ENCODE data around the gene ASTN1. TPM values are rescaled to one million over a fixed set of nuclear protein-coding genes. Genes with fewer than 3 reads are reported as not detected.

Gene ASTN1
- total RNA-seq, 1 donor, result not detected

DNA sequence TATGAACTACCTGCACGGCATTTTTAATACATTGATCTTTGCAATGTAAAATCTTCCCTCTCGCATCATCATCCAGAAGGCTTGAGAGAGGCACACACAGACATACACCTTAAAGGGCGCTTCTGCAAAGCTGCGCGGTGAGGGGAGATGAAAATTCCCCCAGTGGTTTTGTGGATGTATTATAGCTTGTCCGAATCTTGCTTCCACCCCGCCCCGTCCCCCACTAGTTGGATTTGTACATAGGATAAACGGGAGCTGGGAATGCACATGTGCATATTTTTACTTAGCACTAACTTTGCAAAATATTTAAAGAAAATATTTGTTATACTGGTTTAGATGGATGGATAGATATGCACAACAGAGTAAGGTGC lies 542 bp upstream of the ASTN1 start:
- H3K79me2 ChIP-seq (ENCODE audit: insufficient read depth, low read length), result no peaks in the 10 kb centered on the region
- DNase-seq (ENCODE audit: insufficient read length, low spot score, missing footprints), result no peak
- H4K20me1 ChIP-seq (ENCODE audit: insufficient read depth, low read length), result no peaks in the 10 kb centered on the region
- no peak overlapping the region for H2AFZ ChIP-seq (ENCODE audit: low read length)
- no peaks in the 10 kb centered on the region for H3K9me3 ChIP-seq (ENCODE audit: low read depth, low read length)
- TF ChIP-seq, protein P1, sequence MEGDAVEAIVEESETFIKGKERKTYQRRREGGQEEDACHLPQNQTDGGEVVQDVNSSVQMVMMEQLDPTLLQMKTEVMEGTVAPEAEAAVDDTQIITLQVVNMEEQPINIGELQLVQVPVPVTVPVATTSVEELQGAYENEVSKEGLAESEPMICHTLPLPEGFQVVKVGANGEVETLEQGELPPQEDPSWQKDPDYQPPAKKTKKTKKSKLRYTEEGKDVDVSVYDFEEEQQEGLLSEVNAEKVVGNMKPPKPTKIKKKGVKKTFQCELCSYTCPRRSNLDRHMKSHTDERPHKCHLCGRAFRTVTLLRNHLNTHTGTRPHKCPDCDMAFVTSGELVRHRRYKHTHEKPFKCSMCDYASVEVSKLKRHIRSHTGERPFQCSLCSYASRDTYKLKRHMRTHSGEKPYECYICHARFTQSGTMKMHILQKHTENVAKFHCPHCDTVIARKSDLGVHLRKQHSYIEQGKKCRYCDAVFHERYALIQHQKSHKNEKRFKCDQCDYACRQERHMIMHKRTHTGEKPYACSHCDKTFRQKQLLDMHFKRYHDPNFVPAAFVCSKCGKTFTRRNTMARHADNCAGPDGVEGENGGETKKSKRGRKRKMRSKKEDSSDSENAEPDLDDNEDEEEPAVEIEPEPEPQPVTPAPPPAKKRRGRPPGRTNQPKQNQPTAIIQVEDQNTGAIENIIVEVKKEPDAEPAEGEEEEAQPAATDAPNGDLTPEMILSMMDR (IDR thresholded peaks at IDR 0.05; ENCODE audit: extremely low read depth, low read depth, low read length), result no peak
- H3K4me1 ChIP-seq (ENCODE audit: insufficient read depth, low read length), result no peaks in the 10 kb centered on the region
- H3K27ac ChIP-seq (ENCODE audit: low read depth, low read length), result no peak overlapping the region
- H3K36me3 ChIP-seq (ENCODE audit: insufficient read depth, low read length), result no peaks in the 10 kb centered on the region
- no peak overlapping the region for H3K4me2 ChIP-seq (ENCODE audit: insufficient read depth, low read length)
- H3K4me3 ChIP-seq (ENCODE audit: insufficient read depth, low read length), result no peak overlapping the region
- peaks cover 43% of the 10 kb centered on the region for H3K27me3 ChIP-seq (ENCODE audit: insufficient read depth, low read length)

DNA sequence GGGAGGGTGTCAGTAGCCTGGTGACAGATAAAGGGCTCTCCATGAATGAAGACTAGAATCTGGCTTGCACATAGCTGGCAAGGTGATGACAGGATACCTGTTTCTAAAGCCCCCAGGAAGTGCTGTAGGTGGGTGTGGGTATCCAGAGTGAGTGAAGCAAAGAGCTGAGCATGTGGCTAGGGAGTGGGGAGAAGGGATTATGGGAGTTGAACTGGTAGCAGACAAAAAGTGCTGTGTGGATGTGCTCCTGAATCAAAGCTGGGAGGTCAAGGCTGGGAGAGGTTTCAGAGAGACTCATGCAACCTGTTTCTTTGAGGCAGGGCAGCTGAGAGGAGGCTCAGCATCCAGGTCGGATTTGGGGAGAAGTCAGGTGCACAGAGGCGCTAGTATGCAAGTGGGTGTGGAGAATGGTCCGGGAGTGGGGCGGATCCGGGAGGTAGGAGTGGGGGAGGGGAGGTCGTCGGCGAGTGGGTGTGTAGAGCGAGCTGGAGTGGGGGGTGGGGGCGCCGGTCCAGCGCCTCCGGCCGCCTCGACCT lies 600 bp downstream of the ASTN1 start:
- H3K27ac ChIP-seq (ENCODE audit: low read depth, low read length), result no peak overlapping the region
- peaks cover 32% of the 10 kb centered on the region for H3K27me3 ChIP-seq (ENCODE audit: insufficient read depth, low read length)
- H3K4me1 ChIP-seq (ENCODE audit: insufficient read depth, low read length), result no peaks in the 10 kb centered on the region
- no peak overlapping the region for H3K4me3 ChIP-seq (ENCODE audit: insufficient read depth, low read length)
- TF ChIP-seq, protein P1 (IDR thresholded peaks at IDR 0.05; ENCODE audit: extremely low read depth, low read depth, low read length), result no peak
- H3K79me2 ChIP-seq (ENCODE audit: insufficient read depth, low read length), result no peaks in the 10 kb centered on the region
- H2AFZ ChIP-seq (ENCODE audit: low read length), result no peak overlapping the region
- no peaks in the 10 kb centered on the region for H4K20me1 ChIP-seq (ENCODE audit: insufficient read depth, low read length)
- H3K4me2 ChIP-seq (ENCODE audit: insufficient read depth, low read length), result peak overlapping the region; percentile 52
- no peaks in the 10 kb centered on the region for H3K9me3 ChIP-seq (ENCODE audit: low read depth, low read length)
- H3K36me3 ChIP-seq (ENCODE audit: insufficient read depth, low read length), result no peaks in the 10 kb centered on the region
- DNase-seq (ENCODE audit: insufficient read length, low spot score, missing footprints), result peak; percentile 83

DNA sequence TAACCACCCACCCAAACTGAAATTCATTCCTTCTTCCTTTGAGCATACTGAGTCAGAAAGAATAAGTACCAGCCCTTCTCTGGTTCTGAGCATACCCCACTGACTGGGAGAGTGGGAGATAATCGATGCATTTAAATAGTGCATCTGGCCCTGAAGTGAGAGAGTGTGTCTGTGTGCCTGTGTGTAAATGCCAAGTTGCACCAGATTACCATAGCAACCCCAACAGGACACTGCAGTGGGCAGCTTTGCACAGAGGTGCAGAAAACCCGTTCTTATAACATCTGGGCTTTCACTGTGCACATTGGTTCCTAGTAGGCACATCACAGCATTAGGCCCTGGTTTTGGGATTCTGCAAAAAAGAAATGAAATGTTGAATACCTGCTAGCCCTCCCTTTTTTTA lies 2.3 kb downstream of the ASTN1 start:
- TF ChIP-seq, protein P1 (IDR thresholded peaks at IDR 0.05; ENCODE audit: extremely low read depth, low read depth, low read length), result no peak
- Histone ChIP-seq H3K4me2 (ENCODE audit: insufficient read depth, low read length) (no peak overlapping the region), H3K27me3 (ENCODE audit: insufficient read depth, low read length) (peaks cover 24% of the 10 kb centered on the region), H3K4me1 (ENCODE audit: insufficient read depth, low read length) (no peaks in the 10 kb centered on the region), H2AFZ (ENCODE audit: low read length) (no peak overlapping the region), H3K9me3 (ENCODE audit: low read depth, low read length) (no peaks in the 10 kb centered on the region), H3K79me2 (ENCODE audit: insufficient read depth, low read length) (no peaks in the 10 kb centered on the region), H3K36me3 (ENCODE audit: insufficient read depth, low read length) (no peaks in the 10 kb centered on the region), H3K27ac (ENCODE audit: low read depth, low read length) (no peak overlapping the region), H4K20me1 (ENCODE audit: insufficient read depth, low read length) (no peaks in the 10 kb centered on the region), H3K4me3 (ENCODE audit: insufficient read depth, low read length) (no peak overlapping the region)
- no peak for DNase-seq (ENCODE audit: insufficient read length, low spot score, missing footprints)

DNA sequence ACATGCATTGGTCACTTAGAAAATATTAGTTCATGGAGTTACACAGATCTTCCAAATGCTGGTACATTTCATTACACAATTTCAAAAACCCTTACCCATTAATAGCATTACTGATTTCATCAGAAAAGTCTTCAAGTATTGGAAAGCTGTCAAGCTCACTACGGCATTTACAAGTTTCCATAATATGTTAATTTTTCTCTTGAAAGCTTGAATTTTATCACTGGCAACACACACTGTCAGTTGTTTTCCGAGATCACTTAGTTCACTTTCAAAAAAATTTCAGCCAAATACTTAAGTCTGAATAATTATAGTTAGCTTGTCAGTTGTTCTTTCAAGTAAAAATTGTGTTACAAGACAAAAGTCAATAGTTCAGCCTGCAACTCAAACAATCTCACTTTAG lies 18.0 kb downstream of the ASTN1 start:
- Histone ChIP-seq H3K27me3 (ENCODE audit: insufficient read depth, low read length) (no peaks in the 10 kb centered on the region), H3K27ac (ENCODE audit: low read depth, low read length) (no peak overlapping the region), H3K79me2 (ENCODE audit: insufficient read depth, low read length) (no peaks in the 10 kb centered on the region), H3K4me2 (ENCODE audit: insufficient read depth, low read length) (no peak overlapping the region), H3K9me3 (ENCODE audit: low read depth, low read length) (no peaks in the 10 kb centered on the region), H3K4me1 (ENCODE audit: insufficient read depth, low read length) (no peaks in the 10 kb centered on the region), H2AFZ (ENCODE audit: low read length) (no peak overlapping the region), H3K4me3 (ENCODE audit: insufficient read depth, low read length) (no peak overlapping the region), H4K20me1 (ENCODE audit: insufficient read depth, low read length) (no peaks in the 10 kb centered on the region), H3K36me3 (ENCODE audit: insufficient read depth, low read length) (no peaks in the 10 kb centered on the region)
- TF ChIP-seq, protein P1 (IDR thresholded peaks at IDR 0.05; ENCODE audit: extremely low read depth, low read depth, low read length), result no peak
- DNase-seq (ENCODE audit: insufficient read length, low spot score, missing footprints), result no peak

Data from osteoblast (primary cell).